Stimulated activated CD4-positive, alpha-beta T cell treated with anti-CD3 and anti-CD28 coated beads, Interleukin-4, amount 100 ng/mL, for 1 hour (primary cell): ENCODE data around the gene IGSF11.

ENCODE experiments used
- DNase-seq: peaks from one replicate; pipeline ENCODE4 v3.0.0-alpha.2; 2020

The IGSF11 gene

GRCh38 chr3:118948146-118948545 lies 86.5 kb downstream of the IGSF11 start:
- no peak for DNase-seq

GRCh38 chr3:118946449-118946848 lies 88.2 kb downstream of the IGSF11 start:
- no peak for DNase-seq

- DNase-seq = no peak
These were observed 88.8 kb downstream of the IGSF11 start for GRCh38 chr3:118945834-118946233.

- no peak for DNase-seq
These were observed 91.0 kb downstream of the IGSF11 start for GRCh38 chr3:118943597-118943996.

- no peak for DNase-seq
These were observed 92.0 kb downstream of the IGSF11 start for GRCh38 chr3:118942671-118943070.

GRCh38 chr3:118942195-118942594 lies 92.5 kb downstream of the IGSF11 start:
- no peak for DNase-seq

GRCh38 chr3:118941236-118941635 lies 93.4 kb downstream of the IGSF11 start:
- no peak for DNase-seq

GRCh38 chr3:118938183-118938961 lies 96.3 kb downstream of the IGSF11 start:
- no peak for DNase-seq

- DNase-seq = no peak
These were observed 97.8 kb downstream of the IGSF11 start for GRCh38 chr3:118936811-118937210.

GRCh38 chr3:118932822-118933558 lies 101.7 kb downstream of the IGSF11 start:
- DNase-seq = no peak

- DNase-seq = no peak
These were observed 102.7 kb downstream of the IGSF11 start for GRCh38 chr3:118931996-118932395.

- DNase-seq = no peak
These were observed 107.2 kb downstream of the IGSF11 start for GRCh38 chr3:118927449-118927848.

GRCh38 chr3:118912188-118912587 lies 122.5 kb downstream of the IGSF11 start:
- DNase-seq = no peak

GRCh38 chr3:118910332-118910731 lies 124.3 kb downstream of the IGSF11 start:
- DNase-seq = no peak

GRCh38 chr3:118909763-118910162 lies 124.9 kb downstream of the IGSF11 start:
- DNase-seq = no peak

GRCh38 chr3:118907909-118908308 lies 126.7 kb downstream of the IGSF11 start:
- no peak for DNase-seq

GRCh38 chr3:118900737-118901525 lies 133.7 kb downstream of the IGSF11 start:
- no peak for DNase-seq

GRCh38 chr3:118890206-118890605 lies 144.4 kb downstream of the IGSF11 start:
- DNase-seq = no peak

- no peak for DNase-seq
These were observed 145.0 kb downstream of the IGSF11 start for GRCh38 chr3:118889691-118890090.

GRCh38 chr3:118886708-118887107 lies 147.9 kb downstream of the IGSF11 start:
- DNase-seq = no peak

GRCh38 chr3:118884748-118885206 lies 149.9 kb downstream of the IGSF11 start:
- DNase-seq = peak; percentile 85

- peak; percentile 65 for DNase-seq
These were observed 152.2 kb downstream of the IGSF11 start for GRCh38 chr3:118882353-118882947.

- no peak for DNase-seq
These were observed 166.6 kb downstream of the IGSF11 start for GRCh38 chr3:118868051-118868450.
